Esophagus squamous epithelium (tissue), 4 donors: ENCODE data around the gene DOK3.

Experiments used
- POLR2A ChIP-seq, 4 donors: fragments of 450-650 bp; IDR thresholded peaks; one replicate each; pipeline ENCODE4 v1.6.1; 2017; ENCODE audit warnings: antibody characterized with exemption in 4 of 4, mild to moderate bottlenecking in 4 of 4, moderate library complexity in 3 of 4
- TF ChIP-seq, protein P1 (sequence below), 6 experiments: fragments of 450-650 bp in 4 of 6; fragments of 200-600 bp in 2 of 6; sonication (generic) in 2 of 6; IDR thresholded peaks; one replicate each; pipeline ENCODE4 v1.5.1; 2016 to 2019; ENCODE audit warnings: antibody characterized with exemption in 6 of 6, mild to moderate bottlenecking in 4 of 6, moderate library complexity in 4 of 6

DNA sequence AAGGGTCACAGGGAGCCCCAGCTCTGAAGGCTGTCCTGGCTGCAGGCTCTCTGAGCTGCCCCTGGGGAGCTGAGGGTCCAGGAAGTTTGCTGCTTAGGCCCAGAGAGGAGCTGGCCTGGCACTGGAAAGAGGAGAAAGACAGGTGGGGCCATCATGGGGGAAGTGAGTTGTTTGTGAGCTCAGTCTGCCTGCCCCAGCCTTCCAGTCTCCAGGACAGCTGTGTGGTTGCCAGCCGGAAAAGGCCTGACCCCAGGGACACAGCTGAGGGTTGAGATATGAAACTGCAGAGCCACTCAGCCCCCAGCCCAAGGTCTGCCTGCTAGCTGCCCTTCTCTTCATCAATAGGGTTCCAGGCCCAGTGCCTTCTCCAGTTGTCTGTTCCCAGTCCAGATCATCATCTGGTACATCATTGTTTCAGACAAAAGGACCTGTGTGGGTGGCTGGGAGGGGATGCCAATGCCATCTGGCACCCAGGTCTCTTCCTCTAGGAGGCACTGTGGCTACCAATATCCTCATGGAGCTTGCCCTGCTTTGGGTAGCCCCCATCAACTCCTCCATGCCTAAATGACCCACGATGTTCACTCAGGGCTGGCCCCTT, 11.4 kb upstream of the DOK3 start:
- TF ChIP-seq, protein P1, sequence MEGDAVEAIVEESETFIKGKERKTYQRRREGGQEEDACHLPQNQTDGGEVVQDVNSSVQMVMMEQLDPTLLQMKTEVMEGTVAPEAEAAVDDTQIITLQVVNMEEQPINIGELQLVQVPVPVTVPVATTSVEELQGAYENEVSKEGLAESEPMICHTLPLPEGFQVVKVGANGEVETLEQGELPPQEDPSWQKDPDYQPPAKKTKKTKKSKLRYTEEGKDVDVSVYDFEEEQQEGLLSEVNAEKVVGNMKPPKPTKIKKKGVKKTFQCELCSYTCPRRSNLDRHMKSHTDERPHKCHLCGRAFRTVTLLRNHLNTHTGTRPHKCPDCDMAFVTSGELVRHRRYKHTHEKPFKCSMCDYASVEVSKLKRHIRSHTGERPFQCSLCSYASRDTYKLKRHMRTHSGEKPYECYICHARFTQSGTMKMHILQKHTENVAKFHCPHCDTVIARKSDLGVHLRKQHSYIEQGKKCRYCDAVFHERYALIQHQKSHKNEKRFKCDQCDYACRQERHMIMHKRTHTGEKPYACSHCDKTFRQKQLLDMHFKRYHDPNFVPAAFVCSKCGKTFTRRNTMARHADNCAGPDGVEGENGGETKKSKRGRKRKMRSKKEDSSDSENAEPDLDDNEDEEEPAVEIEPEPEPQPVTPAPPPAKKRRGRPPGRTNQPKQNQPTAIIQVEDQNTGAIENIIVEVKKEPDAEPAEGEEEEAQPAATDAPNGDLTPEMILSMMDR (IDR thresholded peaks at IDR 0.05) = no peak
- TF ChIP-seq POLR2A (IDR thresholded peaks at IDR 0.05) = no peak
